Epithelial cell of esophagus (primary cell): ENCODE data around the gene ELF4.

ENCODE experiments used
- DNase-seq: peaks from one replicate; pipeline ENCODE4 v3.0.0; 2010; ENCODE audit warnings: low read depth
- H3K4me3 ChIP-seq: 2 replicates; pipeline ENCODE4 v1.5.1; 2011; ENCODE audit warnings: mild to moderate bottlenecking, low read length, control low read depth
- CTCF ChIP-seq: IDR thresholded peaks from 2 replicates; pipeline ENCODE4 v1.5.1; 2011; ENCODE audit warnings: low read depth, mild to moderate bottlenecking, low read length, control low read depth, inconsistent platforms; ENCODE audit not compliant: insufficient read depth; ENCODE audit errors: missing control alignments

Gene ELF4

GRCh38 chrX:130075777-130076176 lies 34.5 kb downstream of the ELF4 start:
- H3K4me3 ChIP-seq: no peak overlapping the region
- no peak for DNase-seq
- TF ChIP-seq CTCF: no peak

GRCh38 chrX:130072345-130072740 lies 38.0 kb downstream of the ELF4 start:
- DNase-seq: no peak
- no peak for TF ChIP-seq CTCF
- H3K4me3 ChIP-seq: no peak overlapping the region

GRCh38 chrX:130071611-130072344 lies 38.5 kb downstream of the ELF4 start:
- TF ChIP-seq CTCF: no peak
- no peak overlapping the region for H3K4me3 ChIP-seq
- DNase-seq: no peak

- TF ChIP-seq CTCF: no peak
- no peak for DNase-seq
- no peak overlapping the region for H3K4me3 ChIP-seq
These were observed 43.2 kb downstream of the ELF4 start for GRCh38 chrX:130066975-130067615.

GRCh38 chrX:130060122-130061069 lies 49.9 kb downstream of the ELF4 start:
- DNase-seq: peak; percentile 59
- peak overlapping the region; percentile 44 for H3K4me3 ChIP-seq
- peak; percentile 49 for TF ChIP-seq CTCF

GRCh38 chrX:130058652-130059051 lies 51.6 kb downstream of the ELF4 start:
- DNase-seq: no peak
- no peak overlapping the region for H3K4me3 ChIP-seq
- no peak for TF ChIP-seq CTCF
